ENCODE results near the gene MED9. TPM values are rescaled to one million over a fixed set of nuclear protein-coding genes. Genes with fewer than 3 reads are reported as not detected.

Gene MED9
- total RNA-seq, 6 donors from 2014 or later: 8.5 to 31.4 (median 13.9) TPM

- Histone ChIP-seq H3K27me3 (no peaks in the 10 kb centered on the region), H3K4me1 (peaks cover 0 to 14% (median 7%) of the 10 kb centered on the region in 4 donors), H3K9me3 (no peaks in the 10 kb centered on the region), H3K4me3 (no peak overlapping the region), H3K36me3 (no peaks in the 10 kb centered on the region), H3K27ac (no peak overlapping the region)
- TF ChIP-seq EP300 (IDR thresholded peaks at IDR 0.05) (no peak), CTCF (IDR thresholded peaks at IDR 0.05) (no peak), POLR2AphosphoS5 (IDR thresholded peaks at IDR 0.05) (no peak), POLR2A (IDR thresholded peaks at IDR 0.05) (no peak)
- ATAC-seq (ENCODE audit: low FRiP score in 2 of 2) (no peak), DNase-seq (no peak)
- WGBS, 2 donors: 79 to 100% methylated on average over 1 of the region's 1 CpG
Measured at GRCh38 chr17:17532991-17533390, 56.2 kb downstream of the MED9 start.

GRCh38 chr17:17533901-17534441 is 57.2 kb downstream of the MED9 start:
- Histone ChIP-seq H3K27me3 (no peaks in the 10 kb centered on the region), H3K27ac (peak overlapping the region in 1 of 4 donors; percentile 30), H3K36me3 (no peaks in the 10 kb centered on the region), H3K4me1 (peaks cover 0 to 11% (median 4%) of the 10 kb centered on the region in 4 donors), H3K4me3 (no peak overlapping the region), H3K9me3 (no peaks in the 10 kb centered on the region)
- DNase-seq: peak in 1 of 2 donors; percentile 76
- no peak for TF ChIP-seq CTCF (IDR thresholded peaks at IDR 0.05)
- peak in 1 of 4 donors; percentile 76 for TF ChIP-seq EP300 (IDR thresholded peaks at IDR 0.05)
- TF ChIP-seq POLR2A (IDR thresholded peaks at IDR 0.05): no peak
- peak in 1 of 2 donors; percentile 38 for TF ChIP-seq POLR2AphosphoS5 (IDR thresholded peaks at IDR 0.05)
- ATAC-seq (ENCODE audit: low FRiP score in 2 of 2): peak; percentile 36 to 74
- WGBS, 2 donors: 43 to 58% methylated on average over 3 of the region's 3 CpGs

- H3K4me1 ChIP-seq: peaks cover 3 to 26% (median 14%) of the 10 kb centered on the region in 4 donors
- no peaks in the 10 kb centered on the region for H3K36me3 ChIP-seq
- 27 to 55% methylated on average over 3 to 7 of the region's 7 CpGs for WGBS, 2 donors
- no peaks in the 10 kb centered on the region for H3K27me3 ChIP-seq
- H3K4me3 ChIP-seq: no peak overlapping the region
- DNase-seq (peak; percentile 74 to 85), ATAC-seq (ENCODE audit: low FRiP score in 2 of 2) (peak; percentile 18 to 80)
- peak overlapping the region in 2 of 4 donors; percentile 23 to 52 for H3K27ac ChIP-seq
- TF ChIP-seq POLR2AphosphoS5 (IDR thresholded peaks at IDR 0.05): peak in 1 of 2 donors; percentile 12
- TF ChIP-seq POLR2A (IDR thresholded peaks at IDR 0.05): no peak
- H3K9me3 ChIP-seq: no peaks in the 10 kb centered on the region
Measured at GRCh38 chr17:17535957-17536356, 59.2 kb downstream of the MED9 start.

GRCh38 chr17:17536702-17537101 is 59.9 kb downstream of the MED9 start:
- ATAC-seq (ENCODE audit: low FRiP score in 2 of 2) (no peak), DNase-seq (peak in 1 of 2 donors; percentile 63)
- no peaks in the 10 kb centered on the region for H3K27me3 ChIP-seq
- TF ChIP-seq POLR2A (IDR thresholded peaks at IDR 0.05) (no peak), EP300 (IDR thresholded peaks at IDR 0.05) (no peak), CTCF (IDR thresholded peaks at IDR 0.05) (no peak), POLR2AphosphoS5 (IDR thresholded peaks at IDR 0.05) (no peak)
- H3K36me3 ChIP-seq: no peaks in the 10 kb centered on the region
- H3K9me3 ChIP-seq: no peaks in the 10 kb centered on the region
- no peak overlapping the region for H3K4me3 ChIP-seq
- H3K27ac ChIP-seq: peak overlapping the region in 1 of 4 donors; percentile 52
- WGBS, 2 donors: 95 to 97% methylated on average over 6 to 15 of the region's 15 CpGs
- H3K4me1 ChIP-seq: peaks cover 3 to 27% (median 14%) of the 10 kb centered on the region in 4 donors

GRCh38 chr17:17537311-17538099 is 60.7 kb downstream of the MED9 start:
- DNase-seq (peak; percentile 39 to 67), ATAC-seq (ENCODE audit: low FRiP score in 2 of 2) (no peak)
- no peak for TF ChIP-seq POLR2A (IDR thresholded peaks at IDR 0.05)
- TF ChIP-seq EP300 (IDR thresholded peaks at IDR 0.05): no peak
- TF ChIP-seq POLR2AphosphoS5 (IDR thresholded peaks at IDR 0.05): no peak
- TF ChIP-seq CTCF (IDR thresholded peaks at IDR 0.05): no peak
- Histone ChIP-seq H3K4me3 (no peak overlapping the region), H3K27me3 (no peaks in the 10 kb centered on the region), H3K9me3 (no peaks in the 10 kb centered on the region), H3K36me3 (no peaks in the 10 kb centered on the region), H3K27ac (peak overlapping the region; percentile 25 to 66 (median 48)), H3K4me1 (peaks cover 3 to 27% (median 14%) of the 10 kb centered on the region in 4 donors)
- 89 to 90% methylated on average over 8 to 15 of the region's 15 CpGs for WGBS, 2 donors

Data from upper lobe of left lung (tissue), 6 donors.